Measurements from ENCODE around the gene DPT.

DPT gene

DNA sequence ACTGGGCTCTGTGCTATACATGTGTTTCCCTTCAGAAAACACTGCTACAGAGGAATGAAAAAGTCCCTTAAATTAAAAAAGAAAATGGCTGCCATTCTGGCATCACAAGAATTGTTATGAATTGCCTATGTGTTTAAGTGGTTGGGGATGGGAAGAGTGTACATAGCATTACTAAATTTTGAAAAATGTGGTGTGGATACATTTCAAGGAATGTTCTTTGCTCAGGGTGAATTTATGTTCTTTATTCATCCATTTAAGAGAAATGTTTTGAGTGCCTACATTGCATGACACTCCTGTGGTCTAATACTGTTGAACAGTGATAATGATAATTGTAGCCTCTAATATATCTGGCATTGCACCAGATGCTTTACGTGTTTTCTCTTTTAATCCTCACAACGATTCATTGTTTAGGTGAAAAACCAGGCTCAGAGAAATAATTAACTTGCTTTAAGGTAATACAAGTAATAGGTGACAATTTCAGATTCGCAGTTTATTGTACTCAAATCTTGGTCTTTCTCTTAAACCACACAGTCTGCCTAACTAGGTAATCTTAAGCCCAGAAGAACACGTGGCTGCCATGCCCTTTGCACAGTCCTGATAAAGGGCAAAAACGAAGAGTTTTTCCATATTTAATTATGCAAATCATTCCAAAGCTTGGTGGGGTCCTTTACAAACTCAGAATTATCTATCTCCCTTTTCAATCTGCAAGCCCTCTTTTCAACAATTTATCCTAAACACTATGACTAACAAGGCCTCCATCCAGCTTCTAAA is 31.5 kb downstream of the DPT start:
- DNase-seq = no peak

DNA sequence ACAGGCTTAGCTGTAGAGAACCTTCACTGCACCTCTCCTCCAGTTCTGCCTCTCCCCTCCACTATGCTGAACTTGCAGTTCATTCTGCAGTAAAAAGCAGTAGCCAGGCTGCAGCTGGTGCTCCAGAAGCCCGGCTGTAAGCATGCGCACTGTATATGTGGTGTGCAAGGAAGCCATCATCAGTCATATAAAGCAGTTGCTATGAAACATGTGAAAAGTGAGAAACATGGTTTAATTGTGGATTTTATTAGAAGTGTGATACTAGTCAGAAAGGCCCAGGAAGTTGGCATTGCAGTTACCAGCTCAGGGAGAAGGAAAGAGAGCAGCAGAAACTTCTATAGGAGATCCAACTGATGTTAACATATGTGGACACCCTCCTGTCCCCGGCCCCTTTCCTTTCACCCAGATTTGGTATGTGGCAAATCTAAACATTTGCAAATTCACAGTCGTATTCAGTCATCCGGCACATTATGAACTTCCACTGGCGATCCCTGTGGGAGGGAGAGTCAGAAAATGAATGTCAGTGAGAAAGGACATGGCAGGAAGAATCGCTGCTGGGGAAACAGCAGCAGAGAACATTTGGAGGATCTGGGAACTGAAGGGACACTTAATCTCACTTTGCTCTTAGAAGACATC is 32.8 kb downstream of the DPT start:
- DNase-seq = no peak

DNA sequence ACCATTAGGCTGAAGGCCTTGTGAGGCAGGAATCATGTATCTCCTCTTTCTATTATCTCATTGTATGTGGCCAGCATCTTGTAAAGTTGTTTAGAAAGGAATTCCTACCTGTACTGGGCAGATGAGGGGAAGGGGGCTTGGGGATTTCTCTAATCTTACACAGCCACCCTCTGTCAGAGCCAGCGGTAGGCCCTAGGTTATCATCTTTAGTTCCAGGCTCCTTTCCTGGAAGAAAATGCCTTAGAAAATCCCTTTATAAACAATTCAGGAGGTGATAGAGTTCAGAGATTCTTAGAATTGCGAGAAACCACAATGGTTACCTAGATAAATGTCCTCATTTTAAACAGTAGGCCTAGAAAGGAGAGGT is 35.2 kb downstream of the DPT start:
- DNase-seq = no peak

DNA sequence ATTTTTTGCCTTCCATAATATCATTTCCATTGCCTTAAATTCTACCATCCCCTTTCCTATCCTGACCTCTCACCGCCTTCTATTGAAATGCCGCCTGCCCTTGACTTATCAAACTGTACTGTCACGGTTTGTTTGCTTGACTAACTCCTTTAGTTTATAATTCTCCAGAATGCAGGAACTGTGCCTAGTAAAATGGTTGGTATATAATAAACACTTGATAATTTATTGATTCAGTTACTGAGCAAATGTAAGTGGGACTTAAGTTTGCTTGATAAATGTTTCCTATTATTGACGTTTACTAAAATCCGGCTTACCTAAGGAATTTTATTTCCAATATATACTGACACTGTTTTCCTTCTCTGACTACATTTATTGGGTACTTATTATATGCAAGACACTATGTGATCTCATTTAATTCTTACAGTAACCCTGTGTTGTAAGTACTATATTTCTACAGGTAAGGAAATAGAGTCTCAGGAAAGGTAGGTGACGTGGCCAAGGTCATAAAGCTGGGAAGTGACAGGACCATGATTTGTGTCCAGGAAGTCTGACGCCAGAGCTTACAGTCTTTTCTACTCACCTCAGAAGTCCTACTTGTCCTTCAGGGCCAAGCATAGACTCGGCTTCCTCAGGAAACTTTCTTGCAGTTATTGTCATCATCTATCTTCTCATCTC is 35.7 kb downstream of the DPT start:
- DNase-seq = no peak

DNA sequence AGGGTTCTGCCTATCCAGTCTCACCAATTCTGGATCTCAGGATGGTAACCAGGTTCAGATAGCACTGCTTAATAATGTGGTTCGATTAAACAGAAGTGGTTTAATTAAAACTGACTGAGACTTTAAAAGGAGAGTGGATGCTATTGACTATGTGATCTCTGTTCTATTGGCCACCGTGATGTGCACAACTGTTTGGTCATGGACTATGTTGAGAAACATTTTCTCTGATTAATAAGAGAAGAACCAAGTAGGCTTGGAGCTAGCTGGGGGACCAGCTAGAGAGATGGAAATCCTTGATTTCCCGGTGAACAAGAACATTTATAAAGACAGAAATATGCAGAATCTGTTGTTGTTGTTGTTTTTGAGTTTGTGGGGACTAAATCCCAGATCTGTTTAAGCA is 36.5 kb downstream of the DPT start:
- no peak for DNase-seq

DNA sequence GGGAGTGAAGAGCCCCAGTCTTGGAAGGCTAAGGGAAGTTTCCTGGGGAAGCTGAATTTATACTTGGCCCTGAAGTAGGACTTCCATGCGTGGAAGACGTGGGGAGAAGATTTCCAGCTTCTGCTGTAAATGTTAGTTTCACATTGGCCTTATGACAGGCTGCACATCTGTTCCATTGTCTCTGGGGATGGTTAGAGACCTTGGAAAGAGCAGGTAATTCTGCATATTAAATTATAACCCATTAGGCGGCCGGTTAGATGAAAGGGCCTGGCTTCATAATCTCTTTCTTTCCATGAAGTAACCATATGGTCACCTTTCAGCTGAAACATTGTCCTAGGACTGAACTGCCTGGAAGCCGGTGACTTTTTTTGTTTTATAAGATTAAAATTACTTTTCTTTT is 37.5 kb downstream of the DPT start:
- DNase-seq = no peak

DNA sequence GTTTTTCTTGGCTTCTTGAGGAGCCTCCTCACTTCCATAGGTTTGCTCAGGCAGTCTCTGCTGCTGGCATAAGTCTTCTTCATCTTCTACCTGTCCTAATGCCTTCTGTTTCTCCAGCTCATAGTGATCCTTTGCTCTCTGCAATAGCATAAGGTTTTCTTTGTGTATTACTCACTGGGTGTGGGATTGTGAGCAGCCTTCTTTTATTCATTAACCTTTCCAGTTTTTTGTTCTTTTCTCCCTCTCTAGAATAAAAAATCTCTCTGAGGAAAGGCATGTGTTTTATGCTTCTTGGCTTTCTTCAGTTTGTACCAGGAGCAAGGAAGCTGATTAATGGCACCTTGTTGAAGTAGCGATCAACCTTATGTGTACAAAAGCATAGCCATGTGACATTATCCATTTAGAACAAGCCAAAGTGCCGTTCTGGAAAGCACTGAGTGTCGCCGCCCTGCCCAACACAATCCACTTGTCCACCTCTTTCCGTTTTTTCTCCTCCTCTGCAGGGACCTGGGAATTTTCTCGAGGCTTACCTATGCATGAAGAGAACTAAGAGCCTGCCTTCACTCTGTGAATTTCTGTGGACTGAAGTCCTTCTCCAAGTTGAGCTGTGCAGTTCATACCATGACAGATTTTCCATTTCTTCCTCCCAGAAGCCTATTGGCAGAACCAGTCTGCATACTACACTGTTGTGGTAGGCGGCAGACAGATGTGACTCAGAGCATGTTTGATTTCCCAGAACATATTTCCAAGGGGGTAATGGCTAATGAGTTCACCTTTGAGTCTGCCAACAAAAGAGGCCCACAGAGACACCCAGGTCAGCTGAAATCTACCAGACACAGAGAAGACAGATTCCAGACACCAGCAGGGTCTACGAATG is 39.0 kb downstream of the DPT start:
- no peak for DNase-seq

DNA sequence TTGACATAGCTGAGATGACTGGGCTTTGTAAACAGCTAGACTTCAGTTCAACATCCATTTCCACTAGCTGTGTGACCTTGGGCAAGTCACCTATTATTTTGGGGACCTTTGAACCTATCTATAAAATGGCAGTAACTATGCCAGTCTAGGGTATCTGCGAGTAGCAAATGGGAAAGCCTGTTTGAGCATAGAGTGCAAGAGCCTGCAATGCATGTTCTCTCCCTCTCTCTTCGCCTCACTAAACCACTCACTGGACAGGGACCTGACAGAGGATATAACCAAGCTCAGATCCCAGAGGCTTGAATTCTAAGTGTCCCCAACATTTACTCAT is 39.7 kb downstream of the DPT start:
- DNase-seq = no peak

DNA sequence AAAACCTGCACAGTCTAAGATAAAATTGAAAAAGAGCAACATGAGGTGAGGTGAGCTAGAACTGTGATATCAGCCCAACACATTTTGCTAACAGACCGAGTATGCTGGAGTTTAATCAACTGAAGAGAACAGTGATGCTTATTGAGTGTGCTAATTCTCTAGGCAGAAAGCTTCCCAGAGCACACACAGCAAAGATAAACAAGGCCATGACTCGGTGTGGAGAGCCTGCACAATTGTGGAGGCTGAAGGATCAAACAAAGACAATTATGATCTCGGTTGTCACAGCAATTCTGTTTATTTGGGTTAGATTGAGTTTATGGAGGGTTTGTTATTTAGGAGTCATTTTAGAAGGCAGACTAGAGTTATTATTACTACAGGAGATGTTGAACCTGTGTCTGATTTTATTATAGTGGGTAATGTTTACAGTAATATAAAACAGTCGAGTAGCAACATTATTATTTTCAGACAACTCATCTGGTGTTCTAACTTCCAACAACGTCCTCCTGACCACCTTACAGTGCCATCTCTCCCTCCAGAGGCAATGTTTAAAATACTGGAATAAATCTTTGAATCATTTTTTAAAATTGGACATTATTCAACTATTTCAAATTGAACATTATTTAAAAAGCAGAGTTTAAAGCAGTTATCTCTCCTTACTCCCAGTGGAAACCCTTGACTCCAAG is 40.2 kb downstream of the DPT start:
- DNase-seq = no peak

DNA sequence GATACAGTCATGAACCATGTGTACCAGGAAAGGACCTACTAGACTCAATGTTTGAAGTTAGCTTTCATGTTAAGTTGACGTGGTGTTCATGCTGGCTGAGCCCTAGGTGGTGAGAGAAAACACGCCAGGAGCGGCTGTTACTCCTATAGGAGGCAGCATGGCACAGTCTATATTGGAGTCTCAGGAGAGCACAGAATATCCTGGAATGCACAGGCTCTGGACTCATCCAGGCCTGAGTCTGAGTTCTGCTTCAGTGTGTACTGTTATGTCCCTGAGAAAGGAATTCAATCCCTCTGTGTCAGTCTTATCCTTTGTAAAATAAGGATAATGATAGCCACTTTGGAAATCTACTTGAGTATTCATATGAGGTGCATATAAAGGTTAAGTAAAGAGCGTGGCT is 41.2 kb downstream of the DPT start:
- no peak for DNase-seq

DNA sequence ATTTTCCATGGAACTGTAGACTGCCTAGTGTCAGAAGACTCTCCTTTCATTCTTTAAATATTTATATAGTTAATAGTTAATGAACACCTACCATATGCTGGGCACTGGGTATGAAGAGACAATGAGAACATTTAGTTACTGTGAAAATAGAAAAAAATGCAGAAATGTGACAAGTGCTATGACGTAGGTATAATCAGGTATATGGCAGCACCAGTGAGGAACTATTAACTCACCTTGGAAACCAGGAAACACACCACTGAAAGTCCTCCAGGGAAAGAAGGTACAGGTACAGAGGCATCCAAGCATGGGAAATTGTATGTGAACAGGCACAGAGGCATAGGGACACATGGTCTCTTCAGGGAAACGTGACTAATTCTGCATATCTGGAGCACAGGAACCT is 42.3 kb downstream of the DPT start:
- no peak for DNase-seq

DNA sequence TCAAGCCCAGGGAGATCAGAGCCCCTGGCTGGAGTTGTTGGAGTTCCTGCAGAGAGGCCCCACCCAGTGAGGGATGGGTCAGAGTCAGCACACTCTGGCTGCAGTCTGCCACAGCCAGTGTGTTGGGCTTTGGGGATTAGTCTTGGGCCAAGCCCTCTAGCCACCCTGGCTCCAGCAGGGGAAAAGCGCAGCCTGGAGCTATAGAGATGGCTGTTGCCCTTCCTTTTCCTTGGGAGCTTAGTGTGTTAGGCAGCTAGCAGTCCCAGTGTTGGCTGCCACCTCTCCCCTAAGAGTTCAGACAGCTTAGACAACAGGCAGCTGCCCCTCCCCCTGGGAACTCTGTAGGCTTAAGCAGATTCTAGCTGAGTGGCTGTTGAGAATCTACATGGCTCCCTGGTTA is 45.1 kb downstream of the DPT start:
- no peak for DNase-seq

DNA sequence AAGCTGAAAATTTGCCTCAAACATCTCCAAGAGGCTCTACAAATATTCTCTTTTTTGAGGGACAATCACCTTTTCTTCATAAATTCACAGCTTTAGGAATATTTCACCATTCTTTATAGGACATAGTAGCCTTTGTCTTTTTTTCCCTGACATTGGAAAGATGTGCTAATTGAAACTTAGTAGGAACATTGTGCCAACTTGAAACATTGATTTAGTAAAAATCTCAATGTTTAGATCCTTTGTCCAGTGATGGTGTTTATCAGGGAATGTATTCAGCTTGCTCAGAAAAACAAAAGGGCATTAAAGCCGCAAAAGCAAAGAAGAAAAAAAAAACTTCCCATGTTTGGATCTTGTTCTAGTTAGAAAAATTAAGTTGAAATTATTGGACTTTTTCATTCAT is 52.1 kb downstream of the DPT start:
- DNase-seq = no peak

DNA sequence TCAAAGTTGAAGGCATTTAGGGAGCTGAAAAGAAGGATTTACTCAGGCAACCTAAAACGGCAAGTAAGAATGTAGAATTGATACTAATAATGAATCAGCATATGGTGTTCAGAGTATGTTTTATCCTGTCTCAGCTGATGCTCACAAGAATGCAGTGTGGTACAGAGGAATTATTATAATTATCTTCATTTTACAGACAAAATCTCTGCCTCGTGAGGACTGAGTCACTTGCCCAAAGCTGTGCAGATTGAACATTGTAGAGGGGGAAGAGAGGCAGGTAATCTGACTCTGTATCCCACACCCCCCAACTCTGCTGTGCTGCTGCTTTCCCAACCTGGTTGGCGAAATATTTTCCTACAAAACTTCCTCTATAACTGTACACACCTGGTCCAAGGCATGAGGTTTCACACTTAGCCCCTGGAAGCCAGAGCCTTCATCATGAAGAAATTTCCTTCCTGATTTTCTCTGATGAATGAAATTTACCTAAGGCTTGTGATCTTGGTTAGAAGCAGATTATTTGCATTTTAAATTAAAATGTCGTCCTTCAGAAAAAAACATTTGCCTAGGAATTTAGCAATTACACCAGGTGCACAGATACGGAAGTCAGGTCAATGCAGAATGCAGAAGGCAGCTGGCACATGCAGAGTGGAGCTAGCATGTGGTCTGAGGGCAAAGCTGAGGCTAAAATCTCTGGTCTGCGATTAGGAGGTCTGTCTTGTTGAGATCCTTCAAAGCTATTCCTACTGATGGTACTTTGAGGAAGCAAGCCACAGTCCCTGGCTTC is 52.8 kb downstream of the DPT start:
- no peak for DNase-seq

DNA sequence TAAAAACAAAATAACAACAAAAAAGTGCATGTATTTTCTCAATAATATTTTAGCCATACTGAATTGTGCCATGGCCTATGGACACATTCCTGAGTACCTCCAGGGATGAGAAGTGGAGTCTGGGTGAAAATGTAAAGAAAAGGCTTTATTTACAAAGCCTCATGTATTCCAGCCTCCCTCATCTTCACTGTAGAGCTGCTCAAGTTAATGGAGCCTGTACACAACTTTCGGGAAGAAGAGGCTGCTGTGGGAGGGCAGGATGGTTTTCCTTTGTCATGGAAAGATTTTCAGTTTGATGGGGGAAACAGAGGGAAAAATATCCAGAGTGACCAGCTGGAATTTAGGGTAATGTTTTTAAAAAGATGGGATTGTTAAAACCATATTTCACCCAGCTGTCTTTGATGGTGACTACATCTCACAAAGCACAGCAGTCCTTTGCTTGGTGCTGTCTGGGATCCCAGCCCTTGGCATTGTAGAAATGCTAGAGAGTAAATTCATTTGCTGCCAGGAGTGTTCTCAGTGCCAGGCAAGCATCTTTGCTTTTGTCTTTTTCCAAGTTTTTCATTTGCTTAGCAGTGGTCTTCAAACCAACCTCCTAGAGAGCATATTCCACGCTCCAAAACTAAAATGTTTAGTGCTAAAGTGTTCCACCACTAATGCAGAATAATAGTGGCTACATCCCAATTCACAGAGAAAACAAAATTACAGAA is 54.9 kb downstream of the DPT start:
- no peak for DNase-seq

DNA sequence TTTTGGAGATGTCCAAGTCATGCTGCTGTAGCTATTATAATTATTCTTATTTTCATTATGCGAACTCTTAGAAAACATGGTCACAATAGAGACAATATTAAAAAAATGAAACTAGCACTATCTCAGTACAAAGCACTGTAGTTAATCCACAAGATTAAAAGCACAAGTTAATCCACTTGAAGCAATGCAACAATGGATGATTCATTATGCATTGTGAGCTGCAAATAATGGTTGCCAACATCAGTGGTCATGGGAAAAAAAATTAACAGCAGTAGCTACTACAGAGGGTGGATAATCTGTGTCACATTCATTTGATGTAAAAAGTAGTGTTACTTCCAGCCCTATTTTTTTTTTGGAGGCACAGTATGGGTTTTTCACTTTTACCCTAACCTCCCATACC is 56.7 kb downstream of the DPT start:
- DNase-seq = no peak

DNA sequence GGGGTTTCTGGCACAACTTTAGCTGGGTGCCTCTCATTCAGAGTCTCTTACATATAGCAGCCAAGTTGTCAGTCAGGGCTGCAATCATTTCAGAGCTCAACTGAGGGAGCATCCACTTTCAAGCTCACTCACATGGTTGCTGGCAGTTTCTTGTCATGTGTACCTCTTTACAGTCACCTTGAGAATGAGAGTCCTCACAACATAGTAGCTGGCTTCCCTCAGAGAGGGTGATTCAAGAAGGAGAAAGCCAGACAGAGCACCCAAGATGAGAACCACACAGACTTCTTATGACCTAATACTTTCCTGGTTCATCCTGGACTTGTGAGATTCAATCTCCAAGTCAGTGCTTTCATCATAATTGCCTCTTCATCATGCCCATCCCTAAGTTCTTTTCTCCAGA is 57.2 kb downstream of the DPT start:
- DNase-seq = no peak

DNA sequence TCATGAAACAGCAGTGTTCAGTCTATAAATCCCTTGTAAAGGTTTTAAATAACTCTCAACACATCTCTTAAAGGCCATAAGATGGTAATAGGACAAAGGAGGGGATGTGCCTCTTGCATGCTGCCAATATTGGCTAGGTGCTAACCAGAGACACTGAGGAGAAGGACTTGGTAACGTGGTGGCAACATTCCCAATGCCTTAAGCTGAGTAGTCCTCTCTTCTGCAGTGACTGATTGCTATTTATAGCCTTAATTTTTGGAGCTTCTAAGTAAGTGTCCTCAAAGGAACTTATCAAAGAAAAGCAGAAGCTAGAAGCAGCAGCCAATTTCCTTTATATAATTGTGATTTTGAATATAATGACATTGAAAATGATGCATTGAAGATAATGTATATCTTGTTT is 63.0 kb downstream of the DPT start:
- DNase-seq = no peak

DNA sequence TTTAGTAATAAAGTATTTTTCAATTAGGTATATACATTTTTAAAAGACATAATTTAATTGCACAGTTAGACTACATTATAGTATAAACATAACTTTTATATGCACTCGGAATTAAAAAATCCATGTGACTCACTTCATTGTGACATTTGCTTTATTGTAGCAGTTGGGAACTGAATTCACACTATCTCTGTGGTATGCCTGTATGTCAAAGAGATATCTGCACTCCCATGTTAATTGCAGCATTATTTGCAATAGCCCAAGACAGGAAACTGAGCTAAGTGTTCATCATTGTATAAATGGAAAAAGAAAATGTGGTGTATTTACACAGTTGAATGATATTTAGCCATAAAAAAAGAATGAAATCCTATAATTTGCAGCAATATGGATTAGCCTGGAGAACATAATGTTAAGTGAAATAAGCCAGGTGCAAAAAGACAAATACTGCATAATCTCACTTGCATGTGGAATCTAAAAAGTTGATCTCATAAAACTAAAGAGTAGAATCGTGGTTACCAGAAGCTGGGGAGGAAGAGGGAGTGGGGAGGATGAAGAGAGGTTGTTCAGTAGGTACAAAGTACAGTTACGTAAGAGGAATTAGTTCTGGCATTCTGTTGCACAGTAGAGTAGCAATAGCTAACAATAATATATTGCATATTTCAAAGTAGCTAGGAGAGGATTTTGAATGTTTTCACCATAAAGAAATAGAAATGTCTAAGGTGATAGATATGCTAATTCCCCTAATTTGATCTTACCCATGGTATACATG is 64.8 kb downstream of the DPT start:
- no peak for DNase-seq

DNA sequence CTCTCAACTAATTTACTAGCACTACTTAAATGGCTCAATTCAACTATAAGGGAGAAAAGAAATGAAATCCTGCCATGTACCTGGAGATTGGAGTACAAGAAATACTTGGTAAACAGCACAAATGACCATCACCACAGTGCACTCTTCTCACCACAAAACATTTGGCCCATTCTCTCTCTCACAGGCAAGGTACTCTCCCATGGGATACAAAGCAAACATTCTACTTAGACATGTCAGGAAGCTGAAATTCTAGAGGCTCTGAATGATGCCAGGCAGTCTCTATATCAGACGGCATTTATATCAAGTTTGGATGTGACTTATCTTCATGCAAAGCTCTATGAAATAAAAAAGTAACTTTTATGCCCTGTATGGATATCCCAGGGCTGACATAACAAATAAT is 72.5 kb downstream of the DPT start:
- no peak for DNase-seq
